HG03097 (cell line): Measurements from ENCODE around the gene ZMAT5.
"Not testable (repeated sequence)": the region's sequence is repeated elsewhere in the genome, so short reads cannot be mapped to it uniquely, and the experiment has no call there.

Source experiments
- ATAC-seq: cut with Tn5 transposase; IDR thresholded peaks from one replicate; pipeline ENCODE4 v1.9.1; 2021; ENCODE audit not compliant: unreplicated experiment, low FRiP score

Gene ZMAT5

GRCh38 chr22:29755889-29756288 is 10.9 kb downstream of the ZMAT5 start:
- no peak for ATAC-seq

- ATAC-seq, result not testable (repeated sequence)
Observed at GRCh38 chr22:29754658-29755395, 12.0 kb downstream of the ZMAT5 start.

DNA sequence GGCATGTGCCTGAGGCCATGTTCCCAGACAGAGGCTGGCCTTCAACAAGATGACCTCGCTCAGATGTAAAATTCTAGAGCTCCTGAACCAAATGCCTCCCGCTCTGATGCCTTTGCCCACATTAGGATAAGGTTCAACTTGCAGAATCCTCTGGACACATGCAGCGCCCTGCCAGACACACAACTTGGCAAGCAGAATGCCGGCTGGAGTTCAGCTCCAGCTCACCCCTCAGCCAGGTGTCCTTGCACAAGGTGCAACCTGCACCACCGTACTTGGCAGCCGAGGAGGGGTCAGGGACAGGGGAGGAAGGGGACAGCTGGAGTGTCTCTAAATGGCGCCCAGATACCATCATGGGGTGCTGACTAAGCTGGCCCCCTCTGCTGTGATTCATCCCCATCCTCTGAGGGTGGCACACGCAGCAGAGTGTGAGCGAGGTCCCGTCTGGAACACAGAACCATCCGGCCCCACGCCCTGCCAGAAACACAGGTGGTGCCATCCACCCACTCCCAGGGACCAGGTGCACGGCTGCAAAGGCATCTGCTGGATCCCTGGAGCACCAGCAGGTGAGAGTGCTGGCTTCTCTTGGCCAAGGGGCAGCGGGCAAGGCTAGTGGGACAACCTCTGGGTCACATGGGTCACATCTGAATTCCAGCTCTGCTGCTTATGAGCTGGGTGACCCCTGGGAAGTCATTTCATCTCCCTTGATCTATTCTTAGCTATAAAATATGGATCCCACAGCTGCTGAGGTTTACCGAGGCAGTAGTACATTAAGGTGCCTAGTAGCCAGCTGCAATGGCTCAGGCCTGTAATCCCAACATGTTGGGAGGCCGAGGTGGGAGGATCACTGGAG is 12.8 kb downstream of the ZMAT5 start:
- ATAC-seq, result no peak

GRCh38 chr22:29751669-29752068 is 15.1 kb downstream of the ZMAT5 start:
- no peak for ATAC-seq

- ATAC-seq, result no peak
Observed at GRCh38 chr22:29750559-29751538, 16.0 kb downstream of the ZMAT5 start.

- ATAC-seq, result no peak
Observed at GRCh38 chr22:29750029-29750428, 16.8 kb downstream of the ZMAT5 start.

DNA sequence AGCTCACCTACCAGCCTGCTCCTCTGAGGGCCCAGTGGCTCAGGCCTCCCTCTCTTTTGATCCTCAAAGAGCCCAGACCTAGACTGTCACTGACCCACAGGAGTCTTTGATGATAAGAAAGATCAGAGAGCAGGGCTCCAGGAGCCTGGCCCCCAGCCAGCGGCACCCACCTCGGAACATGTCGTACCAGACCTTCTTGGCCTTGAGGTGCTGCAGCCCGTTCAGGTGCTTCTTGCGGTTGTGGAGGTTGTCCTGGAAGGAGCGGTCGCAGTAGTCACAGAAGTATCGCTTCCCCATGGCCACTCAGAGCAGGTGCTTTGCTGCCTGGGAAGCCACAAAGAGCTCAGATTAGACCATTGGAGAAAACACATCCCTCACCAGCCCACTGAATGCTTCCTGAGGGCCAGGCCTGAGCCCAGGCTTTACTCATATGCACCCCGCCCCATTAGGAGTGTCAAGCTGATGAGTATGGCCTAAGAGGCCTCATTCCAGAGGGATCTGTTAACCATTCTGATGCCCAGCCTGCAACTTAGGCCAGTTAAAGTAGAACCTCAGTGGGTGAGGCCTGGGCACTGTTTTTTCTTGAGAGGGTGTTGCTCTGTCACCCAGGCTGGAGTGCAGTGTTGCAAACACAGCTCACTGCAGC is 18.4 kb downstream of the ZMAT5 start:
- ATAC-seq, result no peak

GRCh38 chr22:29747832-29748231 is 19.0 kb downstream of the ZMAT5 start:
- no peak for ATAC-seq

- ATAC-seq, result no peak
Observed at GRCh38 chr22:29744902-29745301, 21.9 kb downstream of the ZMAT5 start.

GRCh38 chr22:29742326-29742725 is 24.5 kb downstream of the ZMAT5 start:
- ATAC-seq, result no peak

DNA sequence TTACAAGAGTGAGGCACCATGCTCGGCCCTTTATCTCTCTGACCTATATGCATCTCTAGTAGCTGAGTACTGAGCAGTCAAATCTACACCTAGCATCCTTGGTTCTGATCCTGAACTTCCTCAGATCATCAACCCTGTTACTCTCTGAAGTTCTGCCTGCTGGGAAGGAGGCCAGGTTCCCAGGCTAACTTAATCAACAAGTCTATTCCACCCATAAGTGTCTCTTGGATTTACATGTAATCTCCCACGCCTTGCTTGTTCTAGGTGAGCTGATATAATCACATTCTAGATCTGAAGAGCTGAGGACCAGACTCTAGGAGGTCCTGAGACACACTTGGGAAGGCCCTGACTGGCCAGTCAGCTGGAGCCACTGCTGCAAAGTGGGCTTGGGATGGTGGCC is 24.9 kb downstream of the ZMAT5 start:
- ATAC-seq, result no peak

GRCh38 chr22:29740216-29740615 is 26.6 kb downstream of the ZMAT5 start:
- no peak for ATAC-seq

GRCh38 chr22:29739346-29739875 is 27.4 kb downstream of the ZMAT5 start:
- ATAC-seq, result no peak

DNA sequence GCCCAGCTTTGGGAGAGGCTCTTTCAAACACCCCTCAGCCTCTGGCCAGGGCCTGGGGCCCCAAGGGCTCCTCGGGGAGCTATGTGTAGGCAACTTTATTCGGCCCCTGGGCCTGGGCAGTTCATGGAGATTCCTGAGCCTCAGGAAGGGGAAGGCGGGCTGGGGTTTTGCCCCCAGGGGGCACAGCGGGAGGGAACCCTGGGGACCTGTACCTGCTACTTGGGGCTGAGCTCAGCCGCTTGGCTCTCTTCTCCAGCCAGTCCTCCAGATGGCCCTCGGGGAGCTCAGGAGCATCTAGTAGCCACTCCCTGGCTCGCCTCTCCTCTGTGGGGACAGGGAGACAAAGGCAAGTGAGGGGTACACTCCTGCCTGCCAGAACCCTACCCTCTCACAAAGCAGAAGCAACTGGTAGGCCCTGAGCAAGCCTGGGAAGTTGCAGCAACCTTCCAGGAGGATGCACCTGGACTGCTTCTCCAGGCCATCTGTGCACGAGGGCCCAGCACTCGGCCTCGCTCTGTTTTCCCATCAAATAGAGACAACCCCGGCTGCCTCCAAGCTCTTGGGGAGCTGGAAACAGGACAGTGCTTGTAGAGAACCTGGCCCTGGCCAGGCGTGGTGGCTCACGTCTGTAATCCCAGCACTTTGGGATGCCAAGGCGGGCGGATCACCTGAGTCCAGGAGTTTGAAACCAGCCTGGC is 28.5 kb downstream of the ZMAT5 start:
- ATAC-seq, result no peak

GRCh38 chr22:29737251-29738117 is 29.3 kb downstream of the ZMAT5 start:
- no peak for ATAC-seq

GRCh38 chr22:29735416-29735815 is 31.4 kb downstream of the ZMAT5 start:
- ATAC-seq, result no peak

GRCh38 chr22:29734838-29735237 is 32.0 kb downstream of the ZMAT5 start:
- ATAC-seq, result no peak

DNA sequence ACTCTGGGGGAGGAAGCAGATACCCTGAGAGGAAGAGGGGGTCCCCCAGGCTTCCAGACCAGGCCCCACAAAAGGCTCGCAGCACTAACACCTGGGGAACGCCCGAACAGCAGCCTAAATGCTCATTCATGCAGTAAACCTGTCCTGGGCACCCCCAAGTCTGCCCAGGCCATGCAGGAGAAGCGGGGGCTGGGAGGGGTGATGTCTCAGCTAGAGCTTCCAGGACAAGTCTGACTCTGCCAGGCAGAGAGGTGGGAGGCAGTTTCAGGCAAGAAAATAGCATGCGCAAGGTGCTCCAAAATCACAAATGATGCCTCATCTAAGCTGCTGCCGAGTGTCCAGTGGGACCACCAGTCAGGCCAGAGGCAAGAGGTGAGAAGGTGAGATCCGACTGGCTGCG is 32.4 kb downstream of the ZMAT5 start:
- no peak for ATAC-seq
